ENCODE data around the gene EMC9. TPM values are rescaled to one million over a fixed set of nuclear protein-coding genes. Genes with fewer than 3 reads are reported as not detected.

EMC9 gene
- total and polyA plus RNA-seq, 10 of the 15 experiments (the other 5 are each of a cell fraction or from before 2014, with no cell fraction given) = 15.3 to 60.5 (median 30.3) TPM

DNA sequence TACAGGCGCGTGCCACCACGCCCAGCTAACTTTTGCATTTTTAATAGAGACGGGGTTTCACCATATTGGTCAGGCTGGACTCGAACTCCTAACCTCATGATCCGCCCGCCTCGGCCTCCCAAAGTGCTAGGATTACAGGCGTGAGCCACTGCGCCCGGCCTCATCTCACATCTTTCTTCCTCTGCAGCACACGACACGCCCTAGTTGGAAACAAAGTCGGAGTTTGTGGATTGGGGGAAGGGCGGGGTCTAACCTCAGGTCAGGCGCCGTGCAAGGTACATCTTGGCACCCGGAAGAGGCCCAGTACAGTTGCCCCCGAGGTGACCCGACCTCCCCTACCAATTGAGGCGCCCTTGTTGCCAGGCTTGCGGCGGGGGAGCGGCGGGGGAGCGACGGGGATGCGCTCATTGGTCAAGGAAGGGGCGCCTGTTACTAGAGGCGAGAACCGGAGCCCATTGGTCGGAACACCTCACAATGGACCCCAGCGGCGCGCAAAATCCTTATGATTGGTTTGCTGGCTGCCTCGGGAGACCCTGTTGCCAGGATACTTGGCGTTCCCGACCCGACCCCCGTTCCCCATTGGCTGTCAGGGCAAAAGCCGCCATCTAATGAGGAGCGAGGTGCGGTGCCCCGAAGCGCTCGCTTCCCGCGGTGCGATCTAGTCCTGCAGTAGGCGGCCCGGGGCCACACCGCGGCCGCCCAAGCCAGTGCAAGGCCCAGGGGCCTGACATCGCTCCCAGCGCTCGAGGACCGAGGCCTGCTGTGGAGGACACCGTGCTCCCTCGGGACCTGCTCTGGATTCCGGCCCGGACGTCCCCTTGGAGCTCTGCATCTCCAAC lies 30.2 kb upstream of the EMC9 start, which contains the start of gene REC8 (continued):
- TF ChIP-seq, protein P1, sequence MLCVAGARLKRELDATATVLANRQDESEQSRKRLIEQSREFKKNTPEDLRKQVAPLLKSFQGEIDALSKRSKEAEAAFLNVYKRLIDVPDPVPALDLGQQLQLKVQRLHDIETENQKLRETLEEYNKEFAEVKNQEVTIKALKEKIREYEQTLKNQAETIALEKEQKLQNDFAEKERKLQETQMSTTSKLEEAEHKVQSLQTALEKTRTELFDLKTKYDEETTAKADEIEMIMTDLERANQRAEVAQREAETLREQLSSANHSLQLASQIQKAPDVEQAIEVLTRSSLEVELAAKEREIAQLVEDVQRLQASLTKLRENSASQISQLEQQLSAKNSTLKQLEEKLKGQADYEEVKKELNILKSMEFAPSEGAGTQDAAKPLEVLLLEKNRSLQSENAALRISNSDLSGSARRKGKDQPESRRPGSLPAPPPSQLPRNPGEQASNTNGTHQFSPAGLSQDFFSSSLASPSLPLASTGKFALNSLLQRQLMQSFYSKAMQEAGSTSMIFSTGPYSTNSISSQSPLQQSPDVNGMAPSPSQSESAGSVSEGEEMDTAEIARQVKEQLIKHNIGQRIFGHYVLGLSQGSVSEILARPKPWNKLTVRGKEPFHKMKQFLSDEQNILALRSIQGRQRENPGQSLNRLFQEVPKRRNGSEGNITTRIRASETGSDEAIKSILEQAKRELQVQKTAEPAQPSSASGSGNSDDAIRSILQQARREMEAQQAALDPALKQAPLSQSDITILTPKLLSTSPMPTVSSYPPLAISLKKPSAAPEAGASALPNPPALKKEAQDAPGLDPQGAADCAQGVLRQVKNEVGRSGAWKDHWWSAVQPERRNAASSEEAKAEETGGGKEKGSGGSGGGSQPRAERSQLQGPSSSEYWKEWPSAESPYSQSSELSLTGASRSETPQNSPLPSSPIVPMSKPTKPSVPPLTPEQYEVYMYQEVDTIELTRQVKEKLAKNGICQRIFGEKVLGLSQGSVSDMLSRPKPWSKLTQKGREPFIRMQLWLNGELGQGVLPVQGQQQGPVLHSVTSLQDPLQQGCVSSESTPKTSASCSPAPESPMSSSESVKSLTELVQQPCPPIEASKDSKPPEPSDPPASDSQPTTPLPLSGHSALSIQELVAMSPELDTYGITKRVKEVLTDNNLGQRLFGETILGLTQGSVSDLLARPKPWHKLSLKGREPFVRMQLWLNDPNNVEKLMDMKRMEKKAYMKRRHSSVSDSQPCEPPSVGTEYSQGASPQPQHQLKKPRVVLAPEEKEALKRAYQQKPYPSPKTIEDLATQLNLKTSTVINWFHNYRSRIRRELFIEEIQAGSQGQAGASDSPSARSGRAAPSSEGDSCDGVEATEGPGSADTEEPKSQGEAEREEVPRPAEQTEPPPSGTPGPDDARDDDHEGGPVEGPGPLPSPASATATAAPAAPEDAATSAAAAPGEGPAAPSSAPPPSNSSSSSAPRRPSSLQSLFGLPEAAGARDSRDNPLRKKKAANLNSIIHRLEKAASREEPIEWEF (IDR thresholded peaks at IDR 0.05; ENCODE audit: insufficient replicate concordance, low read depth, low read length) = no peak
- no peak for TF ChIP-seq EZH2 (IDR thresholded peaks at IDR 0.05; ENCODE audit: borderline replicate concordance, control insufficient read depth, low read depth, low read length)
- TF ChIP-seq, protein P2, sequence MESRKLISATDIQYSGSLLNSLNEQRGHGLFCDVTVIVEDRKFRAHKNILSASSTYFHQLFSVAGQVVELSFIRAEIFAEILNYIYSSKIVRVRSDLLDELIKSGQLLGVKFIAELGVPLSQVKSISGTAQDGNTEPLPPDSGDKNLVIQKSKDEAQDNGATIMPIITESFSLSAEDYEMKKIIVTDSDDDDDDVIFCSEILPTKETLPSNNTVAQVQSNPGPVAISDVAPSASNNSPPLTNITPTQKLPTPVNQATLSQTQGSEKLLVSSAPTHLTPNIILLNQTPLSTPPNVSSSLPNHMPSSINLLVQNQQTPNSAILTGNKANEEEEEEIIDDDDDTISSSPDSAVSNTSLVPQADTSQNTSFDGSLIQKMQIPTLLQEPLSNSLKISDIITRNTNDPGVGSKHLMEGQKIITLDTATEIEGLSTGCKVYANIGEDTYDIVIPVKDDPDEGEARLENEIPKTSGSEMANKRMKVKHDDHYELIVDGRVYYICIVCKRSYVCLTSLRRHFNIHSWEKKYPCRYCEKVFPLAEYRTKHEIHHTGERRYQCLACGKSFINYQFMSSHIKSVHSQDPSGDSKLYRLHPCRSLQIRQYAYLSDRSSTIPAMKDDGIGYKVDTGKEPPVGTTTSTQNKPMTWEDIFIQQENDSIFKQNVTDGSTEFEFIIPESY (IDR thresholded peaks at IDR 0.05) = no peak
- TF ChIP-seq SP1 (IDR thresholded peaks at IDR 0.05; ENCODE audit: low read depth, low read length) = peak; percentile 82
- no peak for TF ChIP-seq RAD51 (IDR thresholded peaks at IDR 0.05)
- TF ChIP-seq ESRRA (IDR thresholded peaks at IDR 0.05; ENCODE audit: low read length) = no peak
- no peak for TF ChIP-seq SREBF2 (IDR thresholded peaks at IDR 0.05; ENCODE audit: low read length)
- TF ChIP-seq, protein P3, sequence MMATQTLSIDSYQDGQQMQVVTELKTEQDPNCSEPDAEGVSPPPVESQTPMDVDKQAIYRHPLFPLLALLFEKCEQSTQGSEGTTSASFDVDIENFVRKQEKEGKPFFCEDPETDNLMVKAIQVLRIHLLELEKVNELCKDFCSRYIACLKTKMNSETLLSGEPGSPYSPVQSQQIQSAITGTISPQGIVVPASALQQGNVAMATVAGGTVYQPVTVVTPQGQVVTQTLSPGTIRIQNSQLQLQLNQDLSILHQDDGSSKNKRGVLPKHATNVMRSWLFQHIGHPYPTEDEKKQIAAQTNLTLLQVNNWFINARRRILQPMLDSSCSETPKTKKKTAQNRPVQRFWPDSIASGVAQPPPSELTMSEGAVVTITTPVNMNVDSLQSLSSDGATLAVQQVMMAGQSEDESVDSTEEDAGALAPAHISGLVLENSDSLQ (IDR thresholded peaks at IDR 0.05) = peak; percentile 33
- peak; percentile 8; the same call in 1 of the 2 replicates for TF ChIP-seq CREM (IDR thresholded peaks at IDR 0.05; ENCODE audit: low read depth)
- TF ChIP-seq MEF2A (IDR thresholded peaks at IDR 0.05; ENCODE audit: insufficient read depth, low read depth, low read length) = no peak; the same call in 1 of the 2 replicates
- TF ChIP-seq FOXM1 (IDR thresholded peaks at IDR 0.05; ENCODE audit: low read depth, low read length) = no peak
- TF ChIP-seq CBX3 (IDR thresholded peaks at IDR 0.05; ENCODE audit: borderline replicate concordance, low read depth) = no peak
- TF ChIP-seq, protein P4, sequence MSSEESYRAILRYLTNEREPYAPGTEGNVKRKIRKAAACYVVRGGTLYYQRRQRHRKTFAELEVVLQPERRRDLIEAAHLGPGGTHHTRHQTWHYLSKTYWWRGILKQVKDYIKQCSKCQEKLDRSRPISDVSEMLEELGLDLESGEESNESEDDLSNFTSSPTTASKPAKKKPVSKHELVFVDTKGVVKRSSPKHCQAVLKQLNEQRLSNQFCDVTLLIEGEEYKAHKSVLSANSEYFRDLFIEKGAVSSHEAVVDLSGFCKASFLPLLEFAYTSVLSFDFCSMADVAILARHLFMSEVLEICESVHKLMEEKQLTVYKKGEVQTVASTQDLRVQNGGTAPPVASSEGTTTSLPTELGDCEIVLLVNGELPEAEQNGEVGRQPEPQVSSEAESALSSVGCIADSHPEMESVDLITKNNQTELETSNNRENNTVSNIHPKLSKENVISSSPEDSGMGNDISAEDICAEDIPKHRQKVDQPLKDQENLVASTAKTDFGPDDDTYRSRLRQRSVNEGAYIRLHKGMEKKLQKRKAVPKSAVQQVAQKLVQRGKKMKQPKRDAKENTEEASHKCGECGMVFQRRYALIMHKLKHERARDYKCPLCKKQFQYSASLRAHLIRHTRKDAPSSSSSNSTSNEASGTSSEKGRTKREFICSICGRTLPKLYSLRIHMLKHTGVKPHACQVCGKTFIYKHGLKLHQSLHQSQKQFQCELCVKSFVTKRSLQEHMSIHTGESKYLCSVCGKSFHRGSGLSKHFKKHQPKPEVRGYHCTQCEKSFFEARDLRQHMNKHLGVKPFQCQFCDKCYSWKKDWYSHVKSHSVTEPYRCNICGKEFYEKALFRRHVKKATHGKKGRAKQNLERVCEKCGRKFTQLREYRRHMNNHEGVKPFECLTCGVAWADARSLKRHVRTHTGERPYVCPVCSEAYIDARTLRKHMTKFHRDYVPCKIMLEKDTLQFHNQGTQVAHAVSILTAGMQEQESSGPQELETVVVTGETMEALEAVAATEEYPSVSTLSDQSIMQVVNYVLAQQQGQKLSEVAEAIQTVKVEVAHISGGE (CRISPR knock-in tag; IDR thresholded peaks at IDR 0.05) = 0 out of 2 replicates have a peak, but pooled peaks have one; percentile 25
- TF ChIP-seq, protein P5, sequence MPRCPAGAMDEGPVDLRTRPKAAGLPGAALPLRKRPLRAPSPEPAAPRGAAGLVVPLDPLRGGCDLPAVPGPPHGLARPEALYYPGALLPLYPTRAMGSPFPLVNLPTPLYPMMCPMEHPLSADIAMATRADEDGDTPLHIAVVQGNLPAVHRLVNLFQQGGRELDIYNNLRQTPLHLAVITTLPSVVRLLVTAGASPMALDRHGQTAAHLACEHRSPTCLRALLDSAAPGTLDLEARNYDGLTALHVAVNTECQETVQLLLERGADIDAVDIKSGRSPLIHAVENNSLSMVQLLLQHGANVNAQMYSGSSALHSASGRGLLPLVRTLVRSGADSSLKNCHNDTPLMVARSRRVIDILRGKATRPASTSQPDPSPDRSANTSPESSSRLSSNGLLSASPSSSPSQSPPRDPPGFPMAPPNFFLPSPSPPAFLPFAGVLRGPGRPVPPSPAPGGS (IDR thresholded peaks at IDR 0.05; ENCODE audit: borderline replicate concordance, insufficient read depth, low read depth, low read length, poor library complexity, severe bottlenecking) = peak; percentile 70
- no peak for TF ChIP-seq IKZF2 (IDR thresholded peaks at IDR 0.05)
